Measurements from ENCODE around the gene DNAJB12.
"Not testable (repeated sequence)": the region's sequence is repeated elsewhere in the genome, so short reads cannot be mapped to it uniquely, and the experiment has no call there.

DNAJB12 gene

DNA sequence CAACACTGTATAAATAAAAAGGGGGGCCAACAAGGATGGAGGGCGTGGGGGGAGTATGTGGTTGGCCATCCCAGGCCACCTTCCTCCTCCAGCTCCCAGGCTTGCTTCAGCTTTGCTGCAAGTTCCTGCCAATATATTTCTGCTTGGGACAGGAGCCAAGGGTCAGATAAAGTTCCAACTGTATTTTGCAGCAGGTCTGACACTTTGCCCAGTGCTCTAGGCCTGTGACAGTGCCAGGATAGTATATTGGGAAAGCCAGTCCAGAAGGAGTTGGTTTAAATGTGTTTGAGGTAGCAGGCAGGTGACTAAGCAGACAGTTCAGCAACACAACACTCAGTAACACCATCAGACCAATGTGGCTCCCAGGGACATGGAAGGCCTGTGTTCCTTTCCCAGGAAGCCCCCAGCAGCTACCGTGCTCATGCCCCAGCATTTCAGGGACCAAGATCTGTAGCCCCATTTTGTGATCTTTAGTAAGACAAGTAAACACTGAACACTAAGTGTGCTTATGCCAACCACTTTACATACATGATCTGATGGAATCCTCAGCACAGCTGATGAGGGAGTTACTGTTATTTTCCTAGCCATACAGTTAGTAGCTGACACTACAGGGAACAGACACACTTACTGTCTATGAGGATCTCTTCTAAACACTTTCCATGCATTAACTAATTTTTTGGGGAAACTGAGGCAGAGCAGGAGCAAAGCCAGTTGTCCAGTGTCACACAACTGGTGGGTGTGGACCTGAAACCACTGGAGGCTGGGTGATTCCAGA lies 38.9 kb downstream of the DNAJB12 start:
- DNase-seq = no peak

DNA sequence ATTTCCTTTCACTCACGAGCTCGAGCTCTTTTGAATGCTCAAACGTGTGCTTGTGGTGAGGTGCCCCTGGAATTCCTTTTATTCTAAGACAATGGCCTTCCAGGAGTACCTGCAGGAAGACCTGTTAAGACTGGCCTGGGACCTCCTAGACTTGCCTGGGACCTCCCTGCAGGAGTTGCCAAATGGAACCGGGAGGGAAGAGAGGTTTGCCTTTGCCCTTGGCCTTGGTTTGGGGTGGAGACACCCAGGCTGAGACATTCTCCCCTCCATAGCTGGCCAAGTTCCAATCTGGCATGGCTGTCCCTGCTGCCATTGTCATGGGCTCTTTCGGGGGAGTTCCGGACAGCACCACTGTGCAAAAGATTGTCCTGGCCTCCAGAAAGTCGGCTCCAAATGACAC lies 39.7 kb downstream of the DNAJB12 start:
- DNase-seq = no peak

DNA sequence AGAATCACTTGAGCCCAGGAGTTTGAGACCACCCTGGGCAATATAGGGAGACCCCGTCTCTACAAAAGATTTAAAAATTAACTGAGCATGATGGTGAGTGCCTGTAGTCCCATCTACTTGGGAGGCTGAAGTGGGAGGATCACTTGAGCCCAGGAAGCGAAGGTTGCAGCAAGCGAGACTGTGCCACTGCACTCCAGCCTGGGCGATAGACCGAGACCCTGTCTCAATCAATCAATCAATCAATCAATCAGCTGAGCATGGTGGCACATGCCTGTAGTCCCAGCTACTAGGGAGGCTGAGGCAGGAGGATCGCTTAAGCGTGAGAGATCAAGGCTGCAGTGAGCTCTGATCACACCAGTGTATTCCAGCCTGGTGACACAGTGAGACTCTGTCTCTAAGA lies 40.5 kb downstream of the DNAJB12 start:
- no peak for DNase-seq

DNA sequence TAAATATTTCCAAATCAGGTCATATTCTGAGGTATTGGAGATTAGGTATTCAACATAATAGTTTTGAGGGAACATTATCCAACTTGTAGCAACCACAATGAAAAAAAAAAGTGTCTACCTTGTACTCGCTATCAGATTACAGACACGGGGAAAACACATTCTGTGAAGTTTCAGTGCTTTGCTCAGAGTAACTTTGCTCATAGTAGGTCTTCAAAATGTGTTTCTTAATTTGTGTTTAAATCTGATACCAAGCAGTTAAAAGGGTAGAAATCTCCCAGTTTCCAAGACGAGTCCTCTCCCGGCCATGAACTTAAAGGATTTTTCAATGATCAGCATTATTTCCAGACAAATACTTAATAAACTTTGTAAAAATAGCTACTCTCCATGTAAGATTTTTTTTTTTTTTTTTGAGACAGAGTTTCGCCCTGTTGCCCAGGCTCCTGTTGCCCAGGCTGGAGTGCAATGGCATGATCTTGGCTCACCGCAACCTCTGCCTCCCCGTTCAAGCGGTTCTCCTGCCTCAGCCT lies 41.8 kb downstream of the DNAJB12 start:
- DNase-seq = no peak

DNA sequence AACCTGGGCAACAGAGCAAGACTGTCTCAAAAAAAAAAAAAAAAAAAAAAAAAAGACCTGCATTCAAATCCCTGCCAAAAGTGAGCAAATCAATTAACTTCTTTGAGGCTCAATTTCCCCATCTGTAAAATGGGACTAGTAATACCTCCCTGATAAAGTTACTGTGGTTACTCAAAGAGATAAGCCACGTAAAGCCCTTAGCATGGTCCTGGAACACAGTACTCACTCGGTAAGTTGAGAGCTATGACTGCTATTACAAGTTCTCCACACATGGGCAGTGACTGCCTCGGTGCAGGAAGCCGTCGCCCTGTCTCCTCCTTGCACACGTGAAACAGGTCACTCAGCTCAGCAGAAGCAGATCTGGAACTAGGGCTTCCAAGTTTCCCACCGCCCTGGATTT lies 43.1 kb downstream of the DNAJB12 start:
- DNase-seq = no peak

DNA sequence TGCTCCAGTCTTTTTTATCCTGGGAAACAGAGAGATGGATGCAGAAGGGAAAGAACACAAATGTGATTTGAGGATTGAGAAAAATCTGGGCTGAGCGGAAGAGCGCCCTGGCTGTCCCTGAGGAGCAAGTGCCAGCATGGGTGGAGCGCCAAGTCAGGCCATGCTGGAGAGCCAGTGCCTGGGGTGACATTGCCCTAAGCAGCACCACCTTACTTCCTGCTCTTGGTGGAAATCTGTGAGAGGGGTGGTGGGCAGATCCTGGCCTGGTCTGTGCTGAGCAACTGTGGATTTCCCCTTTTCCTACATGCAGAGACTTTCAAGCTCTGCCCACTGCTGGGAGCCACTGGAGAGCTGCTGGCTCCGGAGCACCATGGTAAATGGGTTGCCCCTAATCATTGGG lies 44.1 kb downstream of the DNAJB12 start:
- DNase-seq = no peak

DNA sequence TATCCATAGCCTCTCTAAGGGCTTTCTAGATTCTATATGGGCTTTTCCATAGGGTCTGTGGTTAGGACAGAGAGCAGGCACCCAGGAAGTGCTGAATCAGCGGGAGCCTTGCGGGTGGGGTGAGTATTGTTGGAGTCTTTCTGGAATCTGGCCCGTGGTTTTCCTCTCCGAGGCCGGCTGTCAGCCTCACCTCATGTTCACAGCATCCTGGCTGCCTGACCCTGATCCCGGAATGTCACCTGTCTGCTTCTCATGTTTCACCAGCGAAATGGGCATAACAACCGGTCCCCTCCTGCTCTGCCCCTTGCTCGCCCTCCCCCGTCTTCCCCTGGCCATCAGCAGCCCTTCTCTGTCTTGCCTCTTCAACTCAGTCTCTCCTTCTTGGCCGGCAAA lies 44.5 kb downstream of the DNAJB12 start:
- DNase-seq = no peak

DNA sequence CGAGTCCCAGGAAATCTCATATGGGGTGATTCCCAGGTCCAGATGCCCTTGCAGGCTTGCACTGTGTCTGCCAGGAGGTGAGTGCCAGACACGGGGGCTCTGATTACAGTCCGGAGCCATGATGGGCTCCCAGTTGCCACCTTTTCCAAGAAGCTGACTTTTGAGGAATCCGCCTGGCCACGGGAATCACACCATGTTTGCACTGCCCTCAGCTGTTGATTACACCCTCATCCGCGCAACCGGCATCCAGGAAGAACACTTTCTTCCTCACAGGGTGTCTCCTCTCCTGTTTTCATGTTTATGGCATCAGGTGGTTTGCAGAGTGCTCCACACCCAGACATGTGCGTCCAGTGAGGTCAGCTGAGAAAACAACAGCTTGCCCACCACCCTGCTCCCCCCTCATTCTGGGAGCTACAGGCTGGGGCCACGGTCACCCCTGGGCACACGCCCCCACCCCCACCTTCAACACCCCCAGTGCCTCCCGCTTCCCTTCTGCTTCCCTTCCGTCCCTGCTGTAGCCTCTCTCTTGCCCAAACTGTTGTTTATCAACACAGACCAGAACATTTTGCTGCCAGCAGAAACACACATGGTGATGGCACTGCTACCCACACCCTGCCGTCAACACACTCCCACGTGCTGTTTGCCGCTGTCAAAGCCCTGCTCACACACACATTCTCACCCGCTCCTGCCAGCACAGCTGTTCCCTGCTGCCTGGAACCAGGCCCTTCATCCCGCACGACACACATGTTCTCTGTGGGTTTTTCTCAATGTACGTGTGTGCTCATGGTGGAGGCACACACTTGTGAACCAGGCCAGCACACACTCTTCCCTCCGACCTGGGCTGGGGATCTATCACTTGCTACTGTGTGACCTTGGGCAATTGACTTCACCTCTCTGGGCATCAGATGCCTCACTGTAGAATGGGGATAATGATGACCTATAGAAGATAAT lies 45.2 kb downstream of the DNAJB12 start:
- no peak for DNase-seq

DNA sequence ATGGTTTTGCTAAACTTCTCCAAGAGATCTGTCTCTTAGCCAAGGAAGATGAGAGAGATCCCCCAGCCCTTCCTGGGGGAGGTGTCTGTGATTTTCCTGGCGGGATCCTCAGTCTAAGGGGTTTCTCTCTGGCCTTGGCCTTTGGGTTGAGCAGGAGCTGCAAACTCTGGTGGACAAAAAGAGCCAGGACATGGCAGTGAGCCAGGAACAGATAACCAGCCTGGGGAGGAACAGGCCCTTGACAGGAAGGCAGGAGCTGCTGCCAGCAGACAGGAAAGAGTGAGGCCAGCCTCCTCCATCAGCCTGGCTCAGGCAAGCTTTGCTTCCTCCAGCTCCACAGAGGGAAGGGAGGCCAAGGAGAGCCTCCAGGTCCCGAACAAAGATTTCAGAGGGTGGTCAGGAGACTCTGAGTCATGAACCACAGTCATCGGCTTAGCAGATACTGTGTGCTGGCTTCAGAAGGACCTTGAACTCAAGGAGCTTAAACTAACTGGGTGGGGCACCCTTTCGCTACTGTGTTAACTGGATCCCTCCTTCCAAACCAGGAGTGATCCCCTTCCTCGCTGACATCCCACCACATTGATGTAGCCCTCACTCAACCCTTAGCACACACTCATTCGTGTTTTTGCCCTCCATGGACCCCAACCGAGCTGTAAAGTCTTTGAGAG lies 46.3 kb downstream of the DNAJB12 start:
- DNase-seq = peak; percentile 57

DNA sequence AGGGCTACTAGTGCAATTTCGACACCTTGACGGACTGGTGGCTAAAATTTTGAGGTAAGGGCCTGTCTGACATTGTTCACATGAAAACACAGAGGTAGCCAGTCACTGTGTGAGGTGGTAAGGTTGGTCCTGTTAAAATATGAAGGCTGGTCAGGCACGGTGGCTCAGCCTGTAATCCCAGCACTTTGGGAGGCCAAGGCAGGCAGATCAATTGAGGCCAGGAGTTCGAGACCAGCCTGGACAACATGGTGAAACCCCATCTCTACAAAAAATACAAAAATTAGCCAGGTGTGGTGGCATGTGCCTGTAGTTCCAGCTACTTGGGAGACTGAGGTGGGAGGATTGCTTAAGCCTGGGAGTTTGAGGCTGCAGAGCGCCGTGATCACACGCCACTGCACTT lies 47.0 kb downstream of the DNAJB12 start:
- not testable (repeated sequence) for DNase-seq

DNA sequence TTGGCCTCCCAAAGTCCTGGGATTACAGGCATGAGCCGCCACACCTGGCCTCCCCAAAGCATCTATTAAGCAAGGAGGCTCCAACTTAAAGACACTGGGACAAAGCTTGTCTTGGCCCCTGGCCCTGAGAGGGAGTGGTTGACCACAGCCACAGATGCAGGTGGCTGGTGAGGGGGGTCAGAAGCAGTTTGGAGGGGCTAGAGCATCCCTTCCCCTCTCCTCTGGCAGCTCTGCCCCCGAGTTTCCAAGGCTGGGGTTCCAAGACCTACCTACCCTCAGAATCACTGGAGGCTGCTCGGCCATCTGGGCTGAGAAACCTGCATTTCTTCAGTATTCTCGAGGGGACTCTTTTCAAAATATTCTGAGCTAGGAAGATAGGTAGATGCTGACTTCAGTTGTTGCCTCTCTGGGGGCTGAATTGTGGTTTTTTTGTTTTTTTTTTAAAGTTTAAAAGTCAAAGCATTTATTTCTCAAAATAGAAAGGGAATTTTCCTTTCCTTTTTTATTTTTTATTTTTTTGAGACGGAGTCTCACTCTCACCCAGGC lies 48.4 kb downstream of the DNAJB12 start:
- DNase-seq = no peak

DNA sequence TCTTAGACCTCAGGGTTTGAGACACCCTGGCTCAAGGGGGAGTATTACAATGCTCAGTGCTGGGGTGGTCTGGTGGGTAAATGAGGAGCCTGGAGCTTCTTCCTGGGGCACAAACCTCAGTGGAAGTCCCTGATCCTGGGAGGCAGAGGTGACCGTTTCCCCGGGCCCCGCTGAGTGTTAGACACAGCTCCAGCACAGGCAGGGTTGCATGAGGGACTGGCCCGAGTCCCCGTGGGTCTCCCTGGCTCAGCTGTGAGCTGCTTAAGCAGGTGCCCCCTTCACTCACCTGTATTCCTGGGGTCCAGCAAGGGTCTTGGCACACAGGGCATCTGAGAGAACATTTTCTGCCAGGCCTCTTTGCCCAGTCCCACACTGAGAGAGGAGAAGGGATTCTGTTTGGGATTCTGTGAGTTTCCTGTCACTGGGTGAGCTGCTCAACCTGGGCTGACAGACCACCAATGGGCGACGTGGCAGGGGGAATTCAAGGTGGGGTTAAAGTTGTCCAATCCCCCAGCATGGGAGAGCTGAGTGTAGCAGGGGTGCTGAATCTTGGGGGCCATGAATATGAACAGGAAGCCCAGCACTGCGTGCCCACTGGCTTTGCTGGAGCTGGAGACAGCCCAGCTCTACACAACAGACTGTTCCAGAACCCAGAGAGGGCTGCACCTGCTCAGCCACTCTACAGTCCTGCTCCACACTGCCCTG lies 51.1 kb downstream of the DNAJB12 start:
- no peak for DNase-seq

DNA sequence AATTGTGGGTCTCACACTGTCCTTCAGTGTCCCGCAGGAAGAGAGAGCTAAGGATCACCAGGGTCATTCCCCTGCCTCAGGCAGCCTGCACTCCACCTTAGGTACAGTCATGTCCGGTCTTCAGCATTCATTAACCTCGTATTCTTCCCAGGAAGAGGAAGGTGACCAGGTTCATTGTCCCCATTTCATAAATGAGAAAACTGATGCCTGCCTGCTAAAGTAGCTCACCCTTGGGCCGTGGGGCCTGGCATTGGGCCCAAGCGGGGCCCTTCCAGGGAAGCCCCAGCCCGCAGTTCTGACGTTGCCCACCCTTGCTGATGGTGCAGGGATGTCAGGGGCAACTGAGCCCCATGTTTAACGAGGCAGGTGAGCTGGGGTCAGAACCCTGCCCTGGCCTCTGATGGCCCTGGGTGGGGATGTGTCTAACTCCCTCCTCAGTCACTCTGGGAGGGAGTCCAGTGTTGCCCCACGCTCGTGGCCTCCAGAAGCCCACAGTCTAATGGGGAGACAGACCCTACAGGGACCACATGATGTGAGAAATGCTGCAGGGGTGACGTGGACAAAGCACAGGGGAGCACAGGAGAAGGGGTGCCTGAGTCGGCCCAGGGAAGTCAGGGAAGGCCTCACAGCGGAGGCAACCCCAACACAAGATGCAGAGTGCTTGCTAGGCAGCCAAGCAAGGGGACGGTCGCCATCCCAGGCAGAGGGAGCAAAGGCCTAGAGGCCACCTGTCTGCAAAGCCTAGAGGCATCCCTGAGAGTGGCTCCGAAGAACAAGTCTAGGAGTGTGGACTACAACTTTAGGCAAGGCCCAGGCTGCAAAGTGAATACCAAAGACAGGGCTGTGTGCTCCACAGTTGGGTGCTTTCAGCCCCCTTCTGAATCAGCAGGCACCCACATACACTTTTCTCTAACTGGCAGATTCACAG lies 55.9 kb downstream of the DNAJB12 start:
- no peak for DNase-seq

DNA sequence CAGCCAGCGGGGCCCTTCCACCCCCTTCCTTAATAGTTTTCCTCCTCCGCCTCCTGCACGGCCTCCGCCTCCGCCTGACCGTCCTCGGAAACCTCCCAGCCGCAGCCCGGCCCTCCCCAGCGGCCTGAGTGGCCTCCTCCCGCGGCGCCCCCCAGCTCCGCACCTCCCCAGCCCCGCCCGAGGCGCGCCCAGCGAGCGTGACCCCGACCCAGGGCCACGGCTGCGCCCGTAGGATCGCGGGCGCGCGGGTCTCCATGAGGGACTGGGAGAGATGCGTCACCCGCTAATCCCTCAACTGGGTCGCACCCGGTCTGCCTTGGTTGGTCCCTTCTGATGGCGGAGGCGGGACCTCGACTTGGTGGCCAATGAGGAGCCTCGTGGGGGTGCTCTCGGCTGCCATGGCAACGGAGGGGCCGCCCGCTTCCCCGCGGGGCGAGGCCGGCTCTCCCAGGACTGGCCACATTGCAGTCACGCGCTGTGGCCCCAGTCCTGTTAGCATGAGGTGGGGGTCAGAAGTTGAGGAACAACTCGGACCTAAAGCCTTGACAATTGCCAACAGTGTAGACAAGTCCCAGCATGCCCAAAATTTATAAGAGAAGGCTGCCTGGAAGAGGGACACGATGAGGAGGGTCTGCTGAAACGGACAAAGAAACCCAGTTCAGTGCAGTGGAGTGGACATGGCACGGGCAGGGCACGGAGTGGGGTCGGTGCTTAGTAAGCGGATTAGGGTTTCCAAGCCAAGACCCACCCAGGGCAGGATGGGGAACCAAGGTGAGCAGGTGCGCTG lies 56.7 kb downstream of the DNAJB12 start:
- DNase-seq = peak; percentile 97

DNA sequence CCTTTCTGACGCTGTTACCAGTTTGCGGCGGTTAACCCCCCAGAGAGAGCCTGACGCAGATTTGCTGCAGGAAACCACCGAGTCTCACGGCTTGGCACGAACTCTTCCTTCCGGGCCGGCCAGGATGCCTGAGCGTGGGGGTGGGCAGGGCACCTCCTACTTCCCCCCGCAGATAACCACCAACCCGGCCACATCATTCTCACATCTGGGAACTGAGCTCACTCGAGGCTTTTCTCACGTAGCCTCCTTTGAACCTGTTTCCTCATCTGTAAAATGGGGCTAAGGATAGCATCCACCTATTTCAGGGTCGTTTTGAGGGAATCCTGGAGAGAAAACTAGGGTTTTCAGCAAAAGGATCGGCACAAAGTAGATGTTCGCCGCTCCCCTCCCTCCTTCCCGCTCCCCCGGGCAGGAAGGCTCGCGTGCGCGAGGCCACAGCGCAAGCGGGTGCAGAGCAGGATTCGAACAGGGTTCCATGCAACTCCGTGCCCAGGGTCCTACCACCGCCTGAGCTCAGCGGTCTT lies 57.4 kb downstream of the DNAJB12 start:
- DNase-seq = peak; percentile 98

DNA sequence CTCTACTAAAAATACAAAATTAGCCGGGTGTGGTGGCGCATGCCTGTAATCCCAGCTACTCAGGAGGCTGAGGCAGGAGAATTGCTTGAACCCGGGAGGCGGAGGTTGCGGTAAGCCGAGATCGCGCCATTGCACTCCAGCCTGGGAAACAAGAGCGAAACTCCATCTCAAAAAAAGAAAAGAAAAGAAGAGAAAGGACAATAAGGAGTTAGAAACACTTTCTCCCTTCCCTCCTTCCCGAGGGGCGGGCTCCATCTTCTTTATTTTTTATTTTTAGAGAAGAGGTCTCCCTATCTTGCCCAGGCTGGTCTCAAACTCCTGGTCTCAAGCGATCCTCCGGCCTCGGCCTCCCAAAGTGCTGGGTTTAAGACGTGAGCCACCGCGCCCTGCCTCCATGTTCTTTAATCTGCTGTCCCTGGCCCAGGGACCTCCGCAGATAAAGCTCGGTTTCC lies 57.9 kb downstream of the DNAJB12 start:
- not testable (repeated sequence) for DNase-seq

DNA sequence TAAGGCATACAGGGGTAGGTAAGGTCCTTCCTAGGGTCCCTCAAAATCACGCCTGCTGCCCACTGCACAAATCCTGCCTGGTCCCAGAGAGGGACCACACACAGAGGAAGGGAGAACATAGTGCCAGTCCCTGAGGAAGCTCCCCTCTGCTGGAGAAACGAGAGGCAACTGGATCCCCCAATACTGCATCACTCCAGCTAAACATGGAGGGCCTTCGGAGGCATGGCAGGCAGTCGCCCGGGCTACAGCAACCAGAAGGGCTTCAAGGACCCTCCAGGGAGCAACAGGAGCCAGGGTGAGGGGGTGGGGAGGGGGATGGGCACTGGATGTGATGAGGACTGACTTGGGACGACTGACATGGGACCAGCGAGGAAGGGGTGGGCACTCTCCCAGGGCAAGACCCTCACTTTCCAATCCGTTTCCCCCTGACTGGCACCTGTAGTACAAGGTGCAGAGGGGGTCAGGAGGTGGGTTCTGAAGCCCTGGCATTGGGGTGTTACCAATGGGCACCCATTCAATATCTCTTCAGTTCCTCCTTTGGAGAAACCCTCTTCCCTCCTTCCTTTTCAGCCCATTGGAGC lies 59.3 kb downstream of the DNAJB12 start:
- DNase-seq = no peak

DNA sequence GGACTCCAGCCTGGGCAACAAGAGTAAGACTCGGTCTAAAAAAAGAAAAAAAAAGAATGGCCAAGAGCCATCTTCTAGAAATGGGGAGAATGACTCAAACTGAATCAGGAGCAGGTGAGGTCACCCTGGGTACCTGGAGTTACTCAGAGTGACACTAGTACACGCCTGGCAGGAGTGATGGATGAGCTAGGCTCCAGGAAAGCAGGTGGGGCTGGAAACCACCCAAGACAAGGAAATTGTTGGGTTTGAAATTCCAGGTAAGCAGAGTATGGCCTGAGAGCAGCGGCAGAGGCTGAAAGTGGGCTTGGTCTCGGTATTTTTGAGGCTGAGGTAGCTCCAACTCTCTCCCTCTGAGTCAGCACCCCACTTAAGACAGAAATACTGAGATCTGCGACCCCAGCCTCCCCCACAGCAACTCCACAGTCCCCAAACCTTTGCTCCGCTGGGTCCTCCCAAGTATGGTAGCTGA lies 62.5 kb downstream of the DNAJB12 start:
- DNase-seq = no peak

DNA sequence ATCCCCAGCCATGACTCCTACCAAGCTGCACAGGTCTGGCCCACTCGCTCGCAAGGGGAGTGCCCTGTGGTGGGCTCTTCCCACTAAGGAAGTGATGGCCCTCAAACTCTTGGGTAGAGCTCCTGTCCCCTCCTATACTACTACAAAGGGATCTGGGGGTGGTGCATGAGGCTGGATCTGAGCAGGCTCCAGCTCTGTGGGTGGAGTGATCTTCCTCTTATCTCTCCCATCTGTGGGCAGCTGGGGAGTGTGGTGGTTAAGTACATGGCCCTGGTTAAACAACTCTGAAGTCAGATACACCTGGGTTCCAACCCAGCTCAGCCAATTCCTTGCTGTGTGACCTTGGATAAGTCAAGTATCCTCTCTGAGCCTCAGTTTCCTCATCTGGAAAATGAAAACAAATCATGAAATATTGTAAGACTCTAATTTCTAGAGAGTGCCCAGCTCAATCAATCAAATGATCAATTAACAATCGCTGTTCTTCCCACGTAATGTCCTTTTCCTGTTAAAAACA lies 63.6 kb downstream of the DNAJB12 start:
- DNase-seq = no peak

Measured in CD4-positive, alpha-beta T cell treated with Interleukin-15 for 1 hour (primary cell).